ENCODE results near the gene ZNF575. TPM values are rescaled to one million over a fixed set of nuclear protein-coding genes. Genes with fewer than 3 reads are reported as not detected.

Gene ZNF575
- total and polyA plus RNA-seq, 2 experiments from 2014 or later: 3.1 TPM; not detected in 1

GRCh38 chr19:43552616-43553015 lies 19.6 kb downstream of the ZNF575 start:
- Histone ChIP-seq H3K9me2 (replicated peaks; ENCODE audit: insufficient read depth) (no peaks in the 10 kb centered on the region), H4K20me1 (ENCODE audit: insufficient read depth, poor library complexity, severe bottlenecking) (no peaks in the 10 kb centered on the region), H3K4me3 (no peak overlapping the region), H2AFZ (no peak overlapping the region), H3K27me3 (no peaks in the 10 kb centered on the region), H3K79me2 (no peaks in the 10 kb centered on the region), H3K9me3 (ENCODE audit: low read depth) (no peaks in the 10 kb centered on the region), H3K4me2 (no peak overlapping the region), H3K36me3 (replicated peaks; ENCODE audit: insufficient read depth, low read depth) (no peaks in the 10 kb centered on the region), H3K27ac (no peak overlapping the region), H3K4me1 (ENCODE audit: insufficient read depth) (no peaks in the 10 kb centered on the region)
- no peak for TF ChIP-seq EZH2 (IDR thresholded peaks at IDR 0.05; ENCODE audit: borderline replicate concordance)
- no peak for TF ChIP-seq EZH2phosphoT487 (IDR thresholded peaks at IDR 0.05; ENCODE audit: low read depth, severe bottlenecking, unreplicated experiment)
- no peak for DNase-seq (ENCODE audit: low spot score)
- WGBS (ENCODE audit: low lambda C conversion rate, missing lambda C conversion rate): 100% methylated on average over 2 of the region's 3 CpGs

GRCh38 chr19:43553656-43554055 lies 20.7 kb downstream of the ZNF575 start:
- Histone ChIP-seq H2AFZ (no peak overlapping the region), H3K4me3 (no peak overlapping the region), H3K27ac (no peak overlapping the region), H3K27me3 (no peaks in the 10 kb centered on the region), H3K36me3 (replicated peaks; ENCODE audit: insufficient read depth, low read depth) (no peaks in the 10 kb centered on the region), H3K79me2 (no peaks in the 10 kb centered on the region), H3K9me2 (replicated peaks; ENCODE audit: insufficient read depth) (no peaks in the 10 kb centered on the region), H3K4me1 (ENCODE audit: insufficient read depth) (no peaks in the 10 kb centered on the region), H3K9me3 (ENCODE audit: low read depth) (no peaks in the 10 kb centered on the region), H3K4me2 (no peak overlapping the region), H4K20me1 (ENCODE audit: insufficient read depth, poor library complexity, severe bottlenecking) (no peaks in the 10 kb centered on the region)
- no peak for DNase-seq (ENCODE audit: low spot score)
- WGBS (ENCODE audit: low lambda C conversion rate, missing lambda C conversion rate): 95% methylated on average over 4 of the region's 4 CpGs
- TF ChIP-seq EZH2phosphoT487 (IDR thresholded peaks at IDR 0.05; ENCODE audit: low read depth, severe bottlenecking, unreplicated experiment) (no peak), EZH2 (IDR thresholded peaks at IDR 0.05; ENCODE audit: borderline replicate concordance) (no peak), CTCF (IDR thresholded peaks at IDR 0.05; ENCODE audit: poor library complexity) (no peak)

- no peaks in the 10 kb centered on the region for H3K79me2 ChIP-seq
- no peak overlapping the region for H3K27ac ChIP-seq
- no peak overlapping the region for H2AFZ ChIP-seq
- WGBS (ENCODE audit: low lambda C conversion rate, missing lambda C conversion rate): 96% methylated on average over 15 of the region's 15 CpGs
- no peaks in the 10 kb centered on the region for H4K20me1 ChIP-seq (ENCODE audit: insufficient read depth, poor library complexity, severe bottlenecking)
- H3K4me2 ChIP-seq: no peak overlapping the region
- no peak for TF ChIP-seq CTCF (IDR thresholded peaks at IDR 0.05; ENCODE audit: poor library complexity)
- TF ChIP-seq EZH2 (IDR thresholded peaks at IDR 0.05; ENCODE audit: borderline replicate concordance): no peak
- TF ChIP-seq EZH2phosphoT487 (IDR thresholded peaks at IDR 0.05; ENCODE audit: low read depth, severe bottlenecking, unreplicated experiment): no peak
- H3K4me1 ChIP-seq (ENCODE audit: insufficient read depth): no peaks in the 10 kb centered on the region
- no peaks in the 10 kb centered on the region for H3K27me3 ChIP-seq
- H3K4me3 ChIP-seq: no peak overlapping the region
- DNase-seq (ENCODE audit: low spot score): no peak
- no peaks in the 10 kb centered on the region for H3K36me3 ChIP-seq (replicated peaks; ENCODE audit: insufficient read depth, low read depth)
- H3K9me3 ChIP-seq (ENCODE audit: low read depth): no peaks in the 10 kb centered on the region
- no peaks in the 10 kb centered on the region for H3K9me2 ChIP-seq (replicated peaks; ENCODE audit: insufficient read depth)
Measured at GRCh38 chr19:43554317-43554895, 21.4 kb downstream of the ZNF575 start.

GRCh38 chr19:43555185-43555770 lies 22.3 kb downstream of the ZNF575 start:
- H3K4me1 ChIP-seq (ENCODE audit: insufficient read depth): no peaks in the 10 kb centered on the region
- peak; percentile 83 for DNase-seq (ENCODE audit: low spot score)
- H3K9me2 ChIP-seq (replicated peaks; ENCODE audit: insufficient read depth): no peaks in the 10 kb centered on the region
- no peaks in the 10 kb centered on the region for H3K27me3 ChIP-seq
- no peaks in the 10 kb centered on the region for H3K9me3 ChIP-seq (ENCODE audit: low read depth)
- no peak overlapping the region for H3K4me2 ChIP-seq
- H4K20me1 ChIP-seq (ENCODE audit: insufficient read depth, poor library complexity, severe bottlenecking): no peaks in the 10 kb centered on the region
- peak; percentile 63 for TF ChIP-seq CTCF (IDR thresholded peaks at IDR 0.05; ENCODE audit: poor library complexity)
- TF ChIP-seq EZH2phosphoT487 (IDR thresholded peaks at IDR 0.05; ENCODE audit: low read depth, severe bottlenecking, unreplicated experiment): no peak
- H3K79me2 ChIP-seq: no peaks in the 10 kb centered on the region
- H3K27ac ChIP-seq: no peak overlapping the region
- 44% methylated on average over 8 of the region's 8 CpGs for WGBS (ENCODE audit: low lambda C conversion rate, missing lambda C conversion rate)
- no peak overlapping the region for H2AFZ ChIP-seq
- no peak overlapping the region for H3K4me3 ChIP-seq
- no peaks in the 10 kb centered on the region for H3K36me3 ChIP-seq (replicated peaks; ENCODE audit: insufficient read depth, low read depth)
